ENCODE data around the gene MROH7.

MROH7 gene

GRCh38 chr1:54695764-54696163 is 54.2 kb downstream of the MROH7 start:
- no peak for DNase-seq

- no peak for DNase-seq
Observed at GRCh38 chr1:54696262-54696661, 54.7 kb downstream of the MROH7 start.

- DNase-seq: no peak
Observed at GRCh38 chr1:54697896-54698295, 56.3 kb downstream of the MROH7 start.

GRCh38 chr1:54698346-54698745 is 56.8 kb downstream of the MROH7 start:
- DNase-seq: no peak

- no peak for DNase-seq
Observed at GRCh38 chr1:54699936-54700525, 58.4 kb downstream of the MROH7 start.

GRCh38 chr1:54701066-54701465 is 59.5 kb downstream of the MROH7 start:
- no peak for DNase-seq

GRCh38 chr1:54701996-54702395 is 60.4 kb downstream of the MROH7 start:
- DNase-seq: no peak

GRCh38 chr1:54703471-54703870 is 61.9 kb downstream of the MROH7 start:
- DNase-seq: no peak

GRCh38 chr1:54705153-54705552 is 63.6 kb downstream of the MROH7 start:
- DNase-seq: no peak

- no peak for DNase-seq
Observed at GRCh38 chr1:54706419-54706818, 64.8 kb downstream of the MROH7 start.

- DNase-seq: no peak
Observed at GRCh38 chr1:54708385-54708784, 66.8 kb downstream of the MROH7 start.

GRCh38 chr1:54709547-54710292 is 68.1 kb downstream of the MROH7 start:
- DNase-seq: no peak

GRCh38 chr1:54710434-54710833 is 68.8 kb downstream of the MROH7 start:
- no peak for DNase-seq

- no peak for DNase-seq
Observed at GRCh38 chr1:54710841-54711240, 69.3 kb downstream of the MROH7 start.

- DNase-seq: no peak
Observed at GRCh38 chr1:54711536-54711935, 70.0 kb downstream of the MROH7 start.

GRCh38 chr1:54714881-54715492 is 73.4 kb downstream of the MROH7 start:
- DNase-seq: no peak

- DNase-seq: peak; percentile 17 to 90 (median 74)
Observed at GRCh38 chr1:54715493-54716298, 74.1 kb downstream of the MROH7 start, which contains the start of gene TTC4. TSS of gene TTC4 (plus strand) at chr1:54715861. CDS start at chr1:54715909, 48 bp downstream.

GRCh38 chr1:54716299-54717047 is 74.9 kb downstream of the MROH7 start:
- no peak for DNase-seq

- no peak for DNase-seq
Observed at GRCh38 chr1:54721719-54722118, 80.1 kb downstream of the MROH7 start.

GRCh38 chr1:54723985-54724384 is 82.4 kb downstream of the MROH7 start:
- DNase-seq: no peak

- DNase-seq: no peak
Observed at GRCh38 chr1:54724771-54725170, 83.2 kb downstream of the MROH7 start.
